IMR-90 (cell line): Measurements from ENCODE around the gene ST6GALNAC5. TPM values are rescaled to one million over a fixed set of nuclear protein-coding genes. Genes with fewer than 3 reads are reported as not detected.

Source experiments
- ATAC-seq: fragments of 200-7000 bp; cut with Tn5 transposase; 2 replicates; pipeline ENCODE4 v1.9.1; 2020; ENCODE audit warnings: low read depth, mild to moderate bottlenecking, moderate library complexity
- BruUV-seq: library from RNA; stranded (reverse); fragments of 400-500 nt; replicated peaks from 2 replicates; lab custom pipeline; 2021; lab: Mats Ljungman, UMichigan
- CTCF ChIA-PET: fragments of 300-600 bp; formaldehyde crosslinking; extraction: SDS; loops from one replicate; lab custom pipeline; 2021; ENCODE audit warnings: antibody characterized with exemption; lab: Yijun Ruan, JAX
- POLR2A ChIA-PET: fragments of 300-600 bp; sonication (Branson Sonifier 250); formaldehyde crosslinking; loops from one replicate; lab custom pipeline; 2022; ENCODE audit warnings: antibody characterized with exemption; ENCODE audit not compliant: unreplicated experiment; lab: Charles Lee
- DNase-seq: peaks from one replicate; pipeline ENCODE4 v3.0.0; 2013
- H2AFZ ChIP-seq: replicated peaks from 2 replicates; pipeline ENCODE3; 2013; ENCODE audit warnings: low read length, mild to moderate bottlenecking; ENCODE audit not compliant: poor library complexity
- H2AK5ac ChIP-seq: 2 replicates; pipeline ENCODE4 v1.6.1; 2013; ENCODE audit warnings: low read depth, low read length, inconsistent platforms
- H2AK9ac ChIP-seq: replicated peaks from 2 replicates; pipeline ENCODE3; 2013; ENCODE audit warnings: mild to moderate bottlenecking, low read depth, low read length, moderate library complexity; ENCODE audit not compliant: poor library complexity
- H2BK120ac ChIP-seq: 2 replicates; pipeline ENCODE4 v1.6.1; 2013; ENCODE audit warnings: low read depth, low read length, inconsistent platforms
- H2BK15ac ChIP-seq: 3 replicates; pipeline ENCODE4 v1.6.1; 2013; ENCODE audit warnings: low read depth, low read length, inconsistent platforms
- H2BK20ac ChIP-seq: 2 replicates; pipeline ENCODE4 v1.6.1; 2013; ENCODE audit warnings: low read depth, mild to moderate bottlenecking, inconsistent platforms, low read length, moderate library complexity
- H2BK5ac ChIP-seq: 2 replicates; pipeline ENCODE4 v1.6.1; 2013; ENCODE audit warnings: mild to moderate bottlenecking, low read depth, low read length, inconsistent platforms; ENCODE audit not compliant: poor library complexity, severe bottlenecking
- H3K14ac ChIP-seq: replicated peaks from 2 replicates; pipeline ENCODE4 v1.6.1; 2013; ENCODE audit warnings: low read depth, low read length, inconsistent platforms
- H3K18ac ChIP-seq: 2 replicates; pipeline ENCODE4 v1.6.1; 2013; ENCODE audit warnings: low read depth, low read length, control low read depth
- H3K23ac ChIP-seq: 2 replicates; pipeline ENCODE4 v1.6.1; 2013; ENCODE audit warnings: low read depth, low read length, inconsistent platforms
- H3K27ac ChIP-seq: 2 replicates; pipeline ENCODE4 v1.5.1; 2013; ENCODE audit warnings: mild to moderate bottlenecking, control low read depth, low read length; ENCODE audit not compliant: insufficient read depth
- H3K27me3 ChIP-seq: 2 replicates; pipeline ENCODE4 v1.6.1; 2013; ENCODE audit warnings: low read length; ENCODE audit not compliant: control insufficient read depth, insufficient read depth
- H3K36me3 ChIP-seq: 2 replicates; pipeline ENCODE4 v1.6.1; 2013; ENCODE audit warnings: low read length, mixed read lengths; ENCODE audit not compliant: control insufficient read depth, insufficient read depth
- H3K4ac ChIP-seq: 2 replicates; pipeline ENCODE4 v1.6.1; 2013; ENCODE audit warnings: low read depth, low read length, inconsistent platforms
- H3K4me1 ChIP-seq: 2 replicates; pipeline ENCODE4 v1.6.1; 2013; ENCODE audit warnings: low read length, mixed read lengths; ENCODE audit not compliant: control insufficient read depth, insufficient read depth
- H3K4me2 ChIP-seq: 2 replicates; pipeline ENCODE4 v1.6.1; 2013; ENCODE audit warnings: low read depth, mild to moderate bottlenecking, control low read depth, low read length, moderate library complexity
- H3K4me3 ChIP-seq: 2 replicates; pipeline ENCODE4 v1.5.1; 2013; ENCODE audit warnings: low read depth, mild to moderate bottlenecking, control low read depth, low read length, moderate library complexity; ENCODE audit not compliant: insufficient read depth
- H3K56ac ChIP-seq: 2 replicates; pipeline ENCODE4 v1.6.1; 2013; ENCODE audit warnings: low read length, inconsistent platforms; ENCODE audit not compliant: insufficient read depth; ENCODE audit errors: extremely low read depth
- H3K79me1 ChIP-seq, 2 experiments: 2 replicates each; pipeline ENCODE4 v1.6.1; 2013; ENCODE audit warnings: low read length in 2 of 2, inconsistent platforms in 1 of 2, low read depth in 1 of 2
- H3K9ac ChIP-seq: 2 replicates; pipeline ENCODE4 v1.6.1; 2013; ENCODE audit warnings: low read depth, low read length, control low read depth
- H3K9me1 ChIP-seq: 2 replicates; pipeline ENCODE4 v1.6.1; 2013; ENCODE audit warnings: low read length, inconsistent platforms; ENCODE audit not compliant: insufficient read depth
- H3K9me3 ChIP-seq: 2 replicates; pipeline ENCODE4 v1.6.1; 2013; ENCODE audit warnings: low read length; ENCODE audit not compliant: control insufficient read depth, insufficient read depth
- H4K20me1 ChIP-seq: 2 replicates; pipeline ENCODE4 v1.6.1; 2013; ENCODE audit warnings: low read length, inconsistent platforms; ENCODE audit not compliant: insufficient read depth
- H4K5ac ChIP-seq: 2 replicates; pipeline ENCODE4 v1.6.1; 2013; ENCODE audit warnings: mild to moderate bottlenecking, low read depth, low read length, control low read depth
- H4K8ac ChIP-seq, 2 experiments: 2 replicates each; pipeline ENCODE4 v1.6.1; 2013; ENCODE audit warnings: low read depth in 2 of 2, low read length in 2 of 2, control low read depth in 1 of 2, inconsistent platforms in 1 of 2
- H4K91ac ChIP-seq: 2 replicates; pipeline ENCODE4 v1.6.1; 2013; ENCODE audit warnings: low read depth, low read length, inconsistent platforms; ENCODE audit not compliant: insufficient read depth
- CEBPB ChIP-seq: IDR thresholded peaks from 2 replicates; pipeline ENCODE4 v1.6.1; 2012; ENCODE audit warnings: low read depth, low read length, improper control_type of control experiment
- MAZ ChIP-seq: IDR thresholded peaks from 2 replicates; pipeline ENCODE4 v1.6.1; 2012; ENCODE audit warnings: low read depth, mild to moderate bottlenecking, low read length, improper control_type of control experiment, moderate library complexity, borderline replicate concordance
- NFE2L2 ChIP-seq: fragments of 150-350 bp; IDR thresholded peaks from 2 replicates; pipeline ENCODE4 v1.6.1; 2016; ENCODE audit warnings: low read depth, mild to moderate bottlenecking, low read length
- POLR2A ChIP-seq: IDR thresholded peaks from 2 replicates; pipeline ENCODE4 v1.6.1; 2012; ENCODE audit warnings: mild to moderate bottlenecking, low read depth, low read length
- WGBS, 2 experiments: methylation state at CpG; one replicate each; pipeline versions ENCODE4 v1.1.5 to v1.1.7; 2013; ENCODE audit warnings: missing lambda C conversion rate in 2 of 2; ENCODE audit not compliant: insufficient read length in 1 of 2; ENCODE audit errors: extremely low coverage in 2 of 2; 5-methylcytosine and 5-hydroxymethylcytosine counted together
- dilution Hi-C: fragments of 300-500 bp; cut with HindIII; formaldehyde crosslinking; loops from one replicate; pipeline ENCODE4 v1.14.3; 2018; ENCODE audit warnings: low sequenced_read_pairs; ENCODE audit not compliant: unreplicated experiment
- in situ Hi-C: fragments of 300-500 bp; cut with MboI; formaldehyde crosslinking; loops from 3 replicates; pipeline ENCODE4 v1.14.3; 2019; ENCODE audit warnings: low sequenced_read_pairs, inconsistent platforms, mixed read lengths
- intact Hi-C: fragments of 100-400 bp; cut with micrococcal nuclease; formaldehyde crosslinking; loops from 2 replicates; pipeline ENCODE4 v1.10.0; 2022
- polyA plus RNA-seq, 3 experiments: library from polyadenylated mRNA; depleted of rRNA; stranded (reverse); fragments of >200 nt; gene quantifications; 2 replicates each; pipeline ENCODE4 v1.2.3, GENCODE V29; 2012; ENCODE audit warnings: low replicate concordance in 1 of 3
- total RNA-seq: library from RNA; depleted of rRNA; stranded (reverse); fragments of >200 nt; gene quantifications from 2 replicates; pipeline ENCODE4 v1.2.3, GENCODE V29; 2012

Gene ST6GALNAC5
- total and polyA plus RNA-seq, 2 of the 4 experiments (the other 2 are of a cell fraction): 3.4 to 4.0 TPM

DNA sequence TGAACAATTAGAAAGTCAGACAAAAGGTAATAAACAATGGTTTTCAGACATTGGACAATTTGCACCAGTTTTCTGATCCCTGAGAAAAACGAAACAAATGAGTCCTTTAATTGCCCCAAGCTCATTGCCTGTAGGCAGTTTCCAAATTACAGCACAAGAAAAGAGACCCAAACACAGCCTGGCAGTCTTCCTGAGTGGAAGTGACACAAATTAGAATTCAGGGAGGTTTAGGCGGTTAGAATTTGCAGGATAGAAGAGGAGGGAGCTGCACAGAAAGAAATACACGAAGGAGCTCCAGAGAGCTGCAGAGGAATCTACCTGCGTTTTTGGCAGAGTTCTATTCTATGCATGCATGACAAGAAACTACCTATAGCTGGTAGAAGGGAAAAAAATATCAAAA lies 236.2 kb downstream of the ST6GALNAC5 start:
- Histone ChIP-seq H2BK15ac (no peak overlapping the region), H3K27ac (no peak overlapping the region), H3K4me3 (no peak overlapping the region), H3K27me3 (no peaks in the 10 kb centered on the region), H3K23ac (no peak overlapping the region), H2AK5ac (no peak overlapping the region), H3K9ac (no peak overlapping the region), H3K36me3 (no peaks in the 10 kb centered on the region), H3K4me2 (no peak overlapping the region), H4K5ac (no peak overlapping the region), H2AFZ (no peak overlapping the region), H3K56ac (no peak overlapping the region), H3K79me1 (no peaks in the 10 kb centered on the region), H3K18ac (no peak overlapping the region), H4K91ac (no peak overlapping the region), H2AK9ac (no peak overlapping the region), H2BK5ac (no peak overlapping the region), H2BK20ac (no peak overlapping the region), H3K14ac (no peak overlapping the region), H4K8ac (no peak overlapping the region), H2BK120ac (no peak overlapping the region), H3K4me1 (no peaks in the 10 kb centered on the region), H4K20me1 (no peaks in the 10 kb centered on the region), H3K9me3 (no peaks in the 10 kb centered on the region), H3K9me1 (no peaks in the 10 kb centered on the region), H3K4ac (no peak overlapping the region)
- no peak for DNase-seq
- intact Hi-C loops (no loop called here), dilution Hi-C loops (no loop called here), in situ Hi-C loops (no loop called here)
- no CpG with 5 or more reads among the region's 4 CpGs for WGBS, 2 experiments
- no peak for ATAC-seq
- no TSS peak for BruUV-seq
- ChIA-PET CTCF (no interaction called here), POLR2A (no interaction called here)
- no peak for TF ChIP-seq MAZ
- TF ChIP-seq CEBPB: no peak
- no peak for TF ChIP-seq NFE2L2
- no peak for TF ChIP-seq POLR2A
